Measurements from ENCODE around the gene ZG16B. TPM values are rescaled to one million over a fixed set of nuclear protein-coding genes. Genes with fewer than 3 reads are reported as not detected.

ZG16B gene
- polyA plus RNA-seq, 6 donors from 2014 or later: not detected

DNA sequence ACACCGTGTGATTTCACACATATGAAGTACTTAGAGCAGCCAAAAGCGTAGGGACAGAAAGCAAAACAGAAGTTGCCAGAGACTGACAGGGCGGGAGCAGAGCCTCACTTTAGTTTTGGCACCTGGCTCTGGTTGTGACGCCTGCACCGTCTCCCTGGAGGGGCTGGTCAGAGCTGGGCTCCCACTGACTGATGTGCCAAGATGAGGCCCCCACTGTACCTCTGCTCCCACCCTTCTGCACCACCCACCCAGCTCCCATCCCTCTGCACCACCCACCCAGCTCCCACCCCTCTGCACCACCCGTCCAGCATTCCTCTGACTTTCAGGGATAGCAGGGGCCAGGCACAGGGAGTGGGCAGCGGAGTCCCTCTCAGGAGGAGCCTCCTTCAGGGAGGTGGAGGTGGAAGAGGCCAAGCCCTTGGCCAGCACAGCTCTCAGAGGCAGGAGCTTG is 16.3 kb upstream of the ZG16B start:
- H3K27ac Mint-ChIP-seq: no peak overlapping the region
- ATAC-seq (ENCODE audit: low read depth in 2 of 2) (no peak), DNase-seq (no peak)
- peak overlapping the region in 1 of 8 donors; percentile 40 for H3K4me3 Mint-ChIP-seq
- H3K4me1 Mint-ChIP-seq: peaks cover 0 to 3% (median 0%) of the 10 kb centered on the region in 3 donors
- H3K27me3 Mint-ChIP-seq: peaks cover 21 to 38% (median 33%) of the 10 kb centered on the region in 3 donors
- H3K9me3 Mint-ChIP-seq: peaks cover 3 to 11% (median 6%) of the 10 kb centered on the region in 7 donors
- peaks cover 0 to 4% of the 10 kb centered on the region in 2 donors for H3K36me3 Mint-ChIP-seq

GRCh38 chr16:2814551-2815298 is 15.4 kb upstream of the ZG16B start:
- Mint-ChIP-seq H3K36me3 (no peaks in the 10 kb centered on the region), H3K4me1 (peaks cover 0 to 3% (median 2%) of the 10 kb centered on the region in 3 donors), H3K27me3 (peaks cover 13 to 29% (median 25%) of the 10 kb centered on the region in 3 donors), H3K4me3 (no peak overlapping the region), H3K9me3 (peaks cover 0 to 3% (median 0%) of the 10 kb centered on the region in 7 donors), H3K27ac (no peak overlapping the region)
- no peak for ATAC-seq (ENCODE audit: low read depth in 2 of 2)
- DNase-seq: no peak

- no peak overlapping the region for H3K27ac Mint-ChIP-seq
- no peak overlapping the region for H3K4me3 Mint-ChIP-seq
- peaks cover 0 to 3% (median 2%) of the 10 kb centered on the region in 3 donors for H3K4me1 Mint-ChIP-seq
- no peak for ATAC-seq (ENCODE audit: low read depth in 2 of 2)
- H3K27me3 Mint-ChIP-seq: peaks cover 9 to 23% (median 19%) of the 10 kb centered on the region in 3 donors
- H3K9me3 Mint-ChIP-seq: peaks cover 0 to under 1% (median 0%) of the 10 kb centered on the region in 7 donors
- no peaks in the 10 kb centered on the region for H3K36me3 Mint-ChIP-seq
- no peak for DNase-seq
Observed at GRCh38 chr16:2815299-2815771, 14.8 kb upstream of the ZG16B start.

DNA sequence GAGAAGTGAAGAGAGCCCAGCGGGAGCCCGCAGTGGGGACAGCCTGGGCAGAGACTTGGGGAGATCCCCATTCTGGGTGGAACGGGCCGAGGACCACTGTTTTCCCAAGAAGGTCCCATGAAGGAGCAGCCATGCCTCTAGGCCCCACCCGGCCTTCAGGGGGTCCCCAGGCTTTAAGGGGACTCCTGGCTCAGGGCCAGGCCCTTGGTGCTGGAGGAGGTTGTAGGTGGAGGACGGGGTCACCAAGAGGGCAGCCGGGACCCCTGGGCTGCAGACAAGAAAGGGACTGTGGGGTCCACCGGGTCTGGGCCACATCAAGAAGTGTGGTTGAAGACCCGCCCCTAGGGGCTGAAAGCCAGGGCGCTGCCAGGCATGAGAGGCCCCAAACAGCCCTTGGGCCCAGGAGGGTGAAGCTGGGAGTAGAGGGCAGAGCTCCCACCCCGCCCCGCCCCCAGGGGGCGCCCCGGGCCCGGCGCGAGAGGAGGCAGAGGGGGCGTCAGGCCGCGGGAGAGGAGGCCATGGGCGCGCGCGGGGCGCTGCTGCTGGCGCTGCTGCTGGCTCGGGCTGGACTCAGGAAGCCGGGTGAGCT is 13.3 kb upstream of the ZG16B start, which contains the start of gene PRSS21:
Gene PRSS21, plus strand, starts transcription at position 487 of the 589 bp plus-strand sequence. Its CDS starts 32 bp downstream, at position 519.
- Mint-ChIP-seq H3K9me3 (no peaks in the 10 kb centered on the region), H3K4me3 (peak within 1 kb of the TSS in 4 of 8 donors; percentile 24 to 54 (median 33)), H3K36me3 (no peaks in the 10 kb centered on the region), H3K4me1 (peaks cover 0 to 3% (median 2%) of the 10 kb centered on the region in 3 donors), H3K27me3 (peaks cover 4 to 16% (median 7%) of the 10 kb centered on the region in 3 donors), H3K27ac (no peak within 1 kb of the TSS)
- peak; percentile 27 for DNase-seq
- ATAC-seq (ENCODE audit: low read depth in 2 of 2): peak; percentile 52 to 78

GRCh38 chr16:2817340-2818271 is 12.5 kb upstream of the ZG16B start:
- no peaks in the 10 kb centered on the region for H3K36me3 Mint-ChIP-seq
- DNase-seq (no peak), ATAC-seq (ENCODE audit: low read depth in 2 of 2) (peak in 1 of 2 donors; percentile 20)
- H3K4me1 Mint-ChIP-seq: peaks cover 0 to 3% (median 2%) of the 10 kb centered on the region in 3 donors
- H3K4me3 Mint-ChIP-seq: peak overlapping the region in 4 of 8 donors; percentile 5 to 54 (median 33)
- H3K27me3 Mint-ChIP-seq: peaks cover 2 to 15% (median 4%) of the 10 kb centered on the region in 3 donors
- no peaks in the 10 kb centered on the region for H3K9me3 Mint-ChIP-seq
- no peak overlapping the region for H3K27ac Mint-ChIP-seq

DNA sequence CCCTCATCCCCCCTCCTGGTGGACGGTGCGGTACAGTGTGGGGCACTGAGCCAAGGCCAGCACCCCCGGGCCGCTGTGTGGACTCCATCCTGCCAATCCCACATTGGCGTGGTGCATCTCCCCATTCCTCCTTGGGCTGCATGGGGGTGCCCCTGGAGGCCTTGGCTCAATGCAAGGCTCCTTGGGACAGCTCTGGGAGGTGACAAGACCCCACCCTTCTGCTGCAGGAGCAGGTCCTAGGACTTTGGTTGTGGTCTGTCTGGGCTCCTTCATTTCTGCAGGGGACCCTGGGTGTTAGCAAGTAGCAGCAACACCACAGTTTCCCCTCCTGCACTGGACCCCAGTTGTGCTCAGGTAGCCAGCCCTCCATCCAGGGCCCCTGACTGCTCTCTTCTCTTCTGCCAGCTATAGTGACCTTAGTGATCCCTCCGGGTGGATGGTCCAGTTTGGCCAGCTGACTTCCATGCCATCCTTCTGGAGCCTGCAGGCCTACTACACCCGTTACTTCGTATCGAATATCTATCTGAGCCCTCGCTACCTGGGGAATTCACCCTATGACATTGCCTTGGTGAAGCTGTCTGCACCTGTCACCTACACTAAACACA is 11.7 kb upstream of the ZG16B start:
- Mint-ChIP-seq H3K4me3 (peak overlapping the region in 4 of 8 donors; percentile 5 to 54 (median 32)), H3K27ac (no peak overlapping the region), H3K9me3 (no peaks in the 10 kb centered on the region), H3K27me3 (peaks cover 0 to 15% (median 4%) of the 10 kb centered on the region in 3 donors), H3K36me3 (no peaks in the 10 kb centered on the region), H3K4me1 (peaks cover 0 to 3% (median 2%) of the 10 kb centered on the region in 3 donors)
- ATAC-seq (ENCODE audit: low read depth in 2 of 2) (no peak), DNase-seq (no peak)

- H3K36me3 Mint-ChIP-seq: no peaks in the 10 kb centered on the region
- ATAC-seq (ENCODE audit: low read depth in 2 of 2) (no peak), DNase-seq (no peak)
- H3K4me1 Mint-ChIP-seq: peaks cover 0 to 3% (median 2%) of the 10 kb centered on the region in 3 donors
- H3K27me3 Mint-ChIP-seq: peaks cover 0 to 13% (median 0%) of the 10 kb centered on the region in 3 donors
- no peak overlapping the region for H3K4me3 Mint-ChIP-seq
- no peak overlapping the region for H3K27ac Mint-ChIP-seq
- no peaks in the 10 kb centered on the region for H3K9me3 Mint-ChIP-seq
Observed at GRCh38 chr16:2819179-2819938, 10.7 kb upstream of the ZG16B start.

DNA sequence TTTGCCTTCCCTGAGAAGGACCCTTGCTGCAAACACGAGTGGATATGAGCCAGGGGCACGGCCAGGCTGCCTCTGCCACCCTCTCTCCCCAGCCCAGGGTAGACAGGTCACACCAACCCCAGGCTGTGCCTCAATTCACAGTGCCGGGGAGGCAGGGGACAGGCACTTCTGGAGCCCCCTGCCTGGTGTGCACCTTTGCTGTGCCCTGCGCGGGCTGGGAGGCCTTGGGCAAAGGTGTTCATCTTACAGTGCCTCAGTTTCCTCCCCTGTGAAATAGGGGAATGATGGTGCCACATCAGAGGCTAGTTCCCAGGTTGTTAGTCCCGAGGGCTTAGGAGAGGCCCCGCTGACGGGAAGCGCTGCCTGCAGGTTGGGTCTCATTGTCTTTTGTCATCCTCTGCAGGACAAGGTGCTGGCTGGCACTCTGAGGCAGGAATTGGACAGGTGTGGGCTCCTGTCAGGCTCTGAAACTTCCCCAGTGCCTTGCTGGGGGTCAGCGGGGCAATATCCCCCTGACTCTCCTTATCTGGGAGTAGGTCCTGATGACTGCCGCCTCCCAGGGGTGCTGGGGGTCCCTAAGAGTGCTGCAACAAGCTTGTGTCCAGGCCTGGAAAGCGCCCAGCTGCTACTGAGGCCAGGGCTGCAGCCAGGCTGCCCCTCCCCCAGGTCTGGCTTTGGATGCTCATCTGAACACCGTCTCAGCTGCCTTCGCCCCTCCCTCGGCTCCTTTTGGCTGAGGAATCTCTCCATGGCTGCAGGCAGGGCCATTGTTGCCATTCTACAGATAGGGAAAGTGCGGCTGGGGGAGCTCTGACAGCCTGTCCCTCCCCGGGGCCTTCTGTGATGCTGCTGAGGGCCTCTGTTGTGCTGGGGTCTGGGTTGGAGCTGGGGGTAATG is 9.9 kb upstream of the ZG16B start:
- H3K9me3 Mint-ChIP-seq: no peaks in the 10 kb centered on the region
- H3K27ac Mint-ChIP-seq: no peak overlapping the region
- ATAC-seq (ENCODE audit: low read depth in 2 of 2) (no peak), DNase-seq (no peak)
- peaks cover 0 to 7% (median 0%) of the 10 kb centered on the region in 3 donors for H3K27me3 Mint-ChIP-seq
- no peaks in the 10 kb centered on the region for H3K36me3 Mint-ChIP-seq
- peaks cover 0 to 3% (median 2%) of the 10 kb centered on the region in 3 donors for H3K4me1 Mint-ChIP-seq
- H3K4me3 Mint-ChIP-seq: no peak overlapping the region

DNA sequence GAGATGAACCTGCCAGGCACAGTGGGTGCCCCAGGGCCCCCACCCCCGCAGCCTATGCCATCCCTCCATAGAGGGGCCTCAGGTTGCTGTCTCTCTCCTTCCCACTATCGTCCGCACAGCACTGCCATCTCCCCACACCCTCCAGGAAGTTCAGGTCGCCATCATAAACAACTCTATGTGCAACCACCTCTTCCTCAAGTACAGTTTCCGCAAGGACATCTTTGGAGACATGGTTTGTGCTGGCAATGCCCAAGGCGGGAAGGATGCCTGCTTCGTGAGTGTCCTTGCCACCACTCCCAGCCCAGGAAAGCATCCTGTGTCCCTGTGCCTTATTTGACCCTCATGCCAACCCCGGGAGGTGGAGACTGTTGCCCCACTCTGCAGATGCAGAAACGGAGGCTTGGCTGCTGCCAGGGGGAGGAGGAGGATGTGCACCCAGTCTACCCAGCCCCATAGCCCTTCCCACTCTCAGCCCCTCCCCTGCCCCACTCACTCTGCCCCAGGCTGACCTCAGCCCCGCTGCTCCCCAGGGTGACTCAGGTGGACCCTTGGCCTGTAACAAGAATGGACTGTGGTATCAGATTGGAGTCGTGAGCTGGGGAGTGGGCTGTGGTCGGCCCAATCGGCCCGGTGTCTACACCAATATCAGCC is 9.1 kb upstream of the ZG16B start:
- H3K4me3 Mint-ChIP-seq: peak overlapping the region in 1 of 8 donors; percentile 41
- H3K27me3 Mint-ChIP-seq: peaks cover 0 to 7% (median 3%) of the 10 kb centered on the region in 3 donors
- H3K27ac Mint-ChIP-seq: no peak overlapping the region
- peaks cover 0 to 3% (median 2%) of the 10 kb centered on the region in 3 donors for H3K4me1 Mint-ChIP-seq
- H3K9me3 Mint-ChIP-seq: no peaks in the 10 kb centered on the region
- DNase-seq: no peak
- no peaks in the 10 kb centered on the region for H3K36me3 Mint-ChIP-seq
- ATAC-seq (ENCODE audit: low read depth in 2 of 2): no peak

GRCh38 chr16:2821487-2822157 is 8.5 kb upstream of the ZG16B start:
- H3K4me3 Mint-ChIP-seq: no peak overlapping the region
- peaks cover 0 to 3% (median 2%) of the 10 kb centered on the region in 3 donors for H3K4me1 Mint-ChIP-seq
- no peaks in the 10 kb centered on the region for H3K9me3 Mint-ChIP-seq
- H3K27ac Mint-ChIP-seq: no peak overlapping the region
- ATAC-seq (ENCODE audit: low read depth in 2 of 2) (no peak), DNase-seq (no peak)
- H3K27me3 Mint-ChIP-seq: peaks cover 0 to 7% (median 6%) of the 10 kb centered on the region in 3 donors
- H3K36me3 Mint-ChIP-seq: no peaks in the 10 kb centered on the region
